Epithelial cell of esophagus (primary cell): ENCODE measurements around the gene EIF4ENIF1.
"Not testable (repeated sequence)": the region's sequence is repeated elsewhere in the genome, so short reads cannot be mapped to it uniquely, and the experiment has no call there.

Source experiments
- DNase-seq: peaks from one replicate; pipeline ENCODE4 v3.0.0; 2010; ENCODE audit warnings: low read depth
- H3K4me3 ChIP-seq: 2 replicates; pipeline ENCODE4 v1.5.1; 2011; ENCODE audit warnings: mild to moderate bottlenecking, low read length, control low read depth
- TF ChIP-seq, protein P1 (sequence below): IDR thresholded peaks from 2 replicates; pipeline ENCODE4 v1.5.1; 2011; ENCODE audit warnings: low read depth, mild to moderate bottlenecking, low read length, control low read depth, inconsistent platforms; ENCODE audit not compliant: insufficient read depth; ENCODE audit errors: missing control alignments

EIF4ENIF1 gene

DNA sequence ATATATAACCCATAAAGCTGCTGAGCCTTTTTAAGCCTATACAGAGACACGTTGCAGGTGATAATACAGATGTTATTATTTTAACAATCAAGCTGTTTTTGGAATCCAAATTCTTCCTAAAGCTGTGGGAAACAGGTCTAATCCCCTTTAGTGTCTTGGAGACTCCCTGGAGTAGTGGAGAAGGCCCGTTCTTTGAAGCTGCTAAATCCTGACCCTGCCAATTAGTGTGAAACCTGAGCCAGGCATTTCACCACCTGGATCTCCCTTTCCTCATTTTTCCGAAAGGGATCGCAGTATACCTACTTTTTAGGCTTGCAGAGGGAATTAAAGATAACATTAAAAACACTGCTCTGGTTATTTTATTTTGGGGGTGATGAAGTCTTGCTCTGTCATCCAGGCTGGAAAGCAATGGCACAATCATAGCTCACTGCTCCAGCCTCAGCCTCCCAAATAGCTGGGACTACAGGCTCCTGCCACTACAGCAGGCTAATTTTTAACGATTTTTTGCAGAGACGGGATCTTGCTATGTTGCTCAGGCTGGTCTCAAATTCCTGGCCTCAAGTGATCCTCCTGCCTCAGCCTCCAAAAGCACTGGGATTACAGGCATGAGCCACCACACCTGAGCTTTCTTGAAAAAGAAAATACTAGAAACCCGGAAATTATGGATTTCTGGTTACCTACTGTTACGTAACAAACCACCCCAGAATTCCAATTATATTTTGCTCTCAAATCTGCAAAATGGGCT, 1.7 kb upstream of the EIF4ENIF1 start:
- no peak for DNase-seq
- TF ChIP-seq, protein P1, sequence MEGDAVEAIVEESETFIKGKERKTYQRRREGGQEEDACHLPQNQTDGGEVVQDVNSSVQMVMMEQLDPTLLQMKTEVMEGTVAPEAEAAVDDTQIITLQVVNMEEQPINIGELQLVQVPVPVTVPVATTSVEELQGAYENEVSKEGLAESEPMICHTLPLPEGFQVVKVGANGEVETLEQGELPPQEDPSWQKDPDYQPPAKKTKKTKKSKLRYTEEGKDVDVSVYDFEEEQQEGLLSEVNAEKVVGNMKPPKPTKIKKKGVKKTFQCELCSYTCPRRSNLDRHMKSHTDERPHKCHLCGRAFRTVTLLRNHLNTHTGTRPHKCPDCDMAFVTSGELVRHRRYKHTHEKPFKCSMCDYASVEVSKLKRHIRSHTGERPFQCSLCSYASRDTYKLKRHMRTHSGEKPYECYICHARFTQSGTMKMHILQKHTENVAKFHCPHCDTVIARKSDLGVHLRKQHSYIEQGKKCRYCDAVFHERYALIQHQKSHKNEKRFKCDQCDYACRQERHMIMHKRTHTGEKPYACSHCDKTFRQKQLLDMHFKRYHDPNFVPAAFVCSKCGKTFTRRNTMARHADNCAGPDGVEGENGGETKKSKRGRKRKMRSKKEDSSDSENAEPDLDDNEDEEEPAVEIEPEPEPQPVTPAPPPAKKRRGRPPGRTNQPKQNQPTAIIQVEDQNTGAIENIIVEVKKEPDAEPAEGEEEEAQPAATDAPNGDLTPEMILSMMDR: no peak
- peak overlapping the region; percentile 95 for H3K4me3 ChIP-seq

DNA sequence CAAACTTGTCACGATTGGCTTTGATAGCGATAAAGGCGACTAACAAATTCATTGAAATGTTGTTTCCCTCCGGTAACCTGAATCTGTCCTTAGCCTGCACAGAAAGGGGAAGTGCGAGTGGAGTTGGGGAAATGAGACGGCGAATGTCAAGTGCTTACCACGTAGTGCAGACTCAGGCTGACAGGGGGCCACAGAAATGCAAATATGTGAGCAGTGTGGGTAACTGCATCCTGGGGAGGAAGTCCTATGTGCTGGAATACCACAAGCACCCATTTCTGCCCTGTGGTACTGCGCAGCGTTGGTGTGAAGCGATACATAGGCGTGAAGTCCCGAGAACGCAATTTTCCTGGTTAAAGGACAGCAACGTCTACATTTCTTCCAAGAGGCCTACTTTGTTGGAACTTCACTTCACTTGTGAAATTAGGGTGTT, 869 bp upstream of the EIF4ENIF1 start:
- TF ChIP-seq, protein P1: no peak
- H3K4me3 ChIP-seq: peak overlapping the region; percentile 95
- peak; percentile 66 for DNase-seq

DNA sequence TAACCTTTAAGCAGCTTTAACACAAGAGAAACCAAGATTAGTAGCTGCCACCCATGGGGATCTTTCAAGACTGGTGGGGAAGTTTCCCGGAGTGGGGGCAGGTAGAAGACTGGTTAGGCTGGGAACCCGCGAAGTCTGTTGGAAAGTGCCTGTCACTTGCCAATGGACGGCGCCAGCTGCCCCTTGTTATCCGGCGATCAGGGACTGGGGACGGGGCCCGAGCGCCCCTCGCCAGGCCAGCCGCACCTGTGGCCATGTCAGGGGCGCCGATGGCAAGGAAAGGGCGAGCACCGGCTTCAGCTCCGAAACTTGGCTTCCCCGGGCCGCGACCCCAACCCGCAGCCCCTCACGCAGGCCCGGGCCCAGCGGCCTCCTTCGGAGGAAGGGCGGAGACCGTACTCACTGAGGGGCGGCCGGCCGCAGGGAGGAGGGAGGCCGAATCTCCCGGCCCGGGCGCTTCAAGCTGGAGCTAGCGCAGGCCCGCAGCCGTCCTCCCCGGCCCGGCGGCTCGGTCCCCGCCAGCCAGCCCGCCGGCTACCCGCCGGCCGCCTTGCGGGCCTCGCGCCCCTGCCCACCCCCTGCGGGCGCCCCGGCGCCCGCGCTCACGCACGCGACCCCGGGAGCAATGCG, 539 bp downstream of the EIF4ENIF1 start:
- TF ChIP-seq, protein P1: no peak
- peak; percentile 30 for DNase-seq
- peak overlapping the region; percentile 95 for H3K4me3 ChIP-seq

DNA sequence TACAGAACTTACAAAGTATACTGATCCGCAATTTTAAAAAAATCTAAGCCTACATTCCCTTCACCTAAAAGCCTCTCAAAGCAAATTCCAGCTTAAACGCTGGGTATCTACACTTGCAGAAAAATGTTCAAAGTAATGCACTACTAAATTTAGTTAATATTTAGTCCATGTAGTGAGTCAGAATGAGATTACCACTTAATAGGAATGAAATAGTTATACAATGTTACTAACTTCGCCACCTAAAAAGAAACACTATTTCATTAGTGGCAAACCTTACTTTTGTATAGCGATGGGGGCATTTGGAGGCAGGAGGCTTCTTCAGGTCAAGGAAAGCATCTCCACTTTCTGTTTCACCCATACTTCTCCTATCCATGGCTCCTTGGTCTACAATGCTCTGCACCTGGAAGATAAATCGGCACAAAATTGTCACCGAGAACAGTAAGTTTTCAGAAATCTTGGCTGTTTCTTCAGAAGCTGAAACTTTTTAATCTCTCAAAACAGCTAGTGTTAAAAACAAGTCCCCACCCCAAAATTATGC, 1.2 kb downstream of the EIF4ENIF1 start:
- TF ChIP-seq, protein P1: no peak
- no peak for DNase-seq
- peak overlapping the region; percentile 95 for H3K4me3 ChIP-seq

DNA sequence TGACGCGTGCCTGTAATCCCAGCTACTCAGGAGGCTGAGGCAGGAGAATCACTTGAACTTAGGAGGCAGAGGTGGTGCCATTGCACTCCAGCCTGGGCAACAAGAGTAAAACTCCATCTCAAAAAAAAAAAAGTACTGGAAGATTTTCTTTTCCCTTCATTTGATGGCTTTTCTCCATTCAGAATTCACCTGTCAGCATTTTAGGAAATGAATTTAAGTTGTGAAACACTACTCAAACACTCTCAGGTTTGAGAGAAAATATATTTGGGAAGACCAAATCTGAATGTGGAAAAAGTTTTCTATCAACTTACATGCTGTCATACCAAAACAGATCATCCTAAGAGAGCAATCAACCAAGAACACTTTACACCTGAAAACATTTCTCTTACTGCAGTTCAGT, 2.7 kb downstream of the EIF4ENIF1 start:
- TF ChIP-seq, protein P1: no peak
- H3K4me3 ChIP-seq: no peak overlapping the region
- no peak for DNase-seq

DNA sequence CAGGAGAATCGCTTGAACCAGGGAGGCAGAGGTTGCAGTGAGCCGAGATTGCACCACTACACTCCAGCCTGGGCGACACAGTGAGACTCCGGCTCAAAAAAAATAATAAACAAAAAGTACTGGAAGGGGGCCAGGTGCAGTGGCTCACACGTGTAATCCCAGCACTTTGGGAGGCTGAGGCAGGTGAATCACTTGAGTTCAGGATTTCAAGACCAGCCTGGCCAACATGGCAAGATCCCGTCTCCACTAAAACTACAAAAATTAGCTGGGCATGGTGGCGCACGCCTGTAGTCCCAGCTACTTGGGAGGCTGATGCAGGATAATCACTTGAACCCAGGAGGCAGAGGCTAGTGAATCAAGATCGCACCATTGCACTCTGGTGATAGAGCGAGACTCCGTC, 3.3 kb downstream of the EIF4ENIF1 start:
- not testable (repeated sequence) for H3K4me3 ChIP-seq, DNase-seq

DNA sequence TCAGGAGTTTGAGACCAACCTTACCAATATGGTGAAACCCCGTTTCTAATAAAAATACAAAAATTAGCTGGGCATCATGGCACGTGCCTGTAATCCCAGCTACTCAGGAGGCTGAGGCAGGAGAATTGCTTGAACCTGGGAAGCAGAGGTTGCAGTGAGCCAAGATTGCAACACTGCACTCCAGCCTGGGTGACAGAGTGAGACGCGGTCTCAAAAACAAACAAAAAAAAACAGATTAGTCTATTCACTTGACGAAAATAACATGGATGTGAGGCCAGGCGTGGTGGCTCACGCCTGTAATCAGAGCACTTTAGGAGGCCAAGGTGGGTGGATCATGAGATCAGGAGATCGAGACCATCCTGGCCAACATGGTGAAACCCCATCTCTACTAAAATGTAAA, 7.2 kb downstream of the EIF4ENIF1 start:
- H3K4me3 ChIP-seq, DNase-seq: not testable (repeated sequence)

DNA sequence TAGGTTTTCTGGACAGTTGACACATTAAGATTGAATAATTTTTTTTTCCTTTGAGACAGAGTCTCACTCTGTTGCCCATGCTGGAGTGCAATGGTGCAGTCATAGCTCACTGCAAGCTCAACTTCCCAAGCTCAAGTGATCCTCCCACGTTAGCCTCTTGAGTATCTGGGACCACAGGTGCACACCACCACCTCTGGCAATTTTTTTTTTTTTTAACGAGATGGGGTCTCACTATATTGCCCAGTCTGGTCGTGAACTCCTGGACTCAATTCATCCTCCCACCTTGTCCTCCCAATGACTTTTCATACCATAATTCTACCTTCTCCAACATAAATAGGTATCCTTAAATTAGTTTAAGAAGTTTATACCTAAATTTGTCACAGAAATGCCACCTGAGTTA, 8.5 kb downstream of the EIF4ENIF1 start:
- no peak for DNase-seq
- TF ChIP-seq, protein P1: no peak
- H3K4me3 ChIP-seq: no peak overlapping the region
